ENCODE results near the gene NFKBIA. TPM values are rescaled to one million over a fixed set of nuclear protein-coding genes. Genes with fewer than 3 reads are reported as not detected.
"Not testable (repeated sequence)": the region's sequence is repeated elsewhere in the genome, so short reads cannot be mapped to it uniquely, and the experiment has no call there.

NFKBIA gene
- polyA plus RNA-seq, 4 donors: 58.5 to 69.9 (median 62.1) TPM

GRCh38 chr14:35393826-35394225 is 10.7 kb downstream of the NFKBIA start:
- no peak for DNase-seq (ENCODE audit: low read depth in 4 of 4, low spot score in 3 of 4)

- no peak for DNase-seq (ENCODE audit: low read depth in 4 of 4, low spot score in 3 of 4)
These were observed 12.4 kb downstream of the NFKBIA start for GRCh38 chr14:35392103-35392502.

DNA sequence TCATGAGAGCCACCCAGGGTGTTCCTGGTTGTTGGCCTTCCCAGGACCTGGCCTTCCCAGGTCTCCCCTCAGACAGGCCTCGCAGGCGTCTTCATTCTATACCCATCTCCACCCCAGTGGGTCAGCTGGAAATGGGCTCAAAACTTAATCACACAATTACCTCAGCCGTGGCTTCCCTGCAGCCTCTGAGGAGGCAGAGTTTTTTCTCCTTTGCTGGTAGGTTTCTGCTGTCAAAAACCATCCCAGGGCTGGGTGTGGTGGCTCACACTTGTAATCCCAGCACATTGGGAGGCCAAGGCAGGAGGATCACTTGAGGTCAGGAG is 13.2 kb downstream of the NFKBIA start:
- no peak for DNase-seq (ENCODE audit: low read depth in 4 of 4, low spot score in 3 of 4)

GRCh38 chr14:35390577-35391387 is 13.8 kb downstream of the NFKBIA start:
- DNase-seq (ENCODE audit: low read depth in 4 of 4, low spot score in 3 of 4): no peak

DNA sequence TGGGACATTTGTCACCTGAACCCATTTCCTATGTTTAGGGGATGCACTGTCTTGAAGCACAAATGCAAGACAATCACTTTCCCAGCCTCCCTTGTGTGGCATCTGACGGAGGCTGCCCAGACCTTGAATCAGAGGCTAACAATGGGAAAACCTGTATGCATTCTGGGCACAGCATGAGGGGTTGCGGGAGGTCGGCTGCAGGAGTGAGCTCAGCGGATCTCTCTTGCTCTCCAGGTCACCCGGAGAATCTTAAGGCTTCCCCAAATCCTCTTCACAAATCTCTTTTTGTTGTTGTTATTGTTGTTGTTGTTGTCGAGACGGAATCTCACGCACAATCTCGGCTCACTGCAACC is 15.3 kb downstream of the NFKBIA start:
- no peak for DNase-seq (ENCODE audit: low read depth in 4 of 4, low spot score in 3 of 4)

GRCh38 chr14:35388656-35389314 is 15.8 kb downstream of the NFKBIA start:
- DNase-seq (ENCODE audit: low read depth in 4 of 4, low spot score in 3 of 4): no peak

DNA sequence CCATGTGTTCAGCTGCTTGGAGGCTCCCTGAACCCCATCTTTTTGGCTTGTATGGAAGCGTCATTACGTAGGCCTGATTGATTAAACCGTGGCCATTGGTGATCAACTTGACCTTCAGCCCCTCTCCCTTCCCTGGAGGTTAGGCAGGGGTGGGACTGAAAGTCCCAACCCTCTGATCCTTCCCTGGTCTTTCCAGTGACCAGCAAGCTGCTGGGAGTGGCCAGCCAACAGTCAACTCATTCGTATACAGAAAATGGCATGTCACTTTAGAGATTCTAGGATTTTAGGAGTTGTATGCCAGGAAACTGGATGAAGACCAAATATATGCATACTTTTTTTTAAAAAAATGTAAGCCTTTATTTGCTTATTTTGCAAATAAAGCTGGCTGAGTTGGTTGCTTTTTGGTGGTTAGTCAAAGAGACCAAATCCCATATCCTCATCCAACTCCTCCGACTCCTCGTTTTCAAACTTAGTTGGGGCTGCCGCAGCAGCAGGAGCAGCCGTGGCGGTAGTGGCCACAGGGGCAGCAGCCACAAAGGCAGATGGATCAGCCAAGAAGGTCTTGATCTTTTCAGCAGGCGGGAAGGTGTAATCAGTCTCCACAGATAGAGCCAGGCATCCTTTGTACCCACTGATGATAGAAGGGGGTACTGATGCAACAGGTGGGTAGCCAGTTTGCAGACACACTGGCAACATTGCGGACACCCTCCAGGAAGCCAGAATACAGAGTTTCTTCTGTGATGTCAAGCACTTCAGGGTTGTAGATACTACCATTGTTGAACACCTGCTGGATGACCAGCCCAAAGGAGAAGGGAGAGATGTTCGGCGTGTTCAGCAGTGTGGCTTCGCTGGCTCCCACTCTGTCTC is 16.6 kb downstream of the NFKBIA start:
- DNase-seq (ENCODE audit: low read depth in 4 of 4, low spot score in 3 of 4): no peak

- no peak for DNase-seq (ENCODE audit: low read depth in 4 of 4, low spot score in 3 of 4)
These were observed 17.3 kb downstream of the NFKBIA start for GRCh38 chr14:35387219-35387618.

DNA sequence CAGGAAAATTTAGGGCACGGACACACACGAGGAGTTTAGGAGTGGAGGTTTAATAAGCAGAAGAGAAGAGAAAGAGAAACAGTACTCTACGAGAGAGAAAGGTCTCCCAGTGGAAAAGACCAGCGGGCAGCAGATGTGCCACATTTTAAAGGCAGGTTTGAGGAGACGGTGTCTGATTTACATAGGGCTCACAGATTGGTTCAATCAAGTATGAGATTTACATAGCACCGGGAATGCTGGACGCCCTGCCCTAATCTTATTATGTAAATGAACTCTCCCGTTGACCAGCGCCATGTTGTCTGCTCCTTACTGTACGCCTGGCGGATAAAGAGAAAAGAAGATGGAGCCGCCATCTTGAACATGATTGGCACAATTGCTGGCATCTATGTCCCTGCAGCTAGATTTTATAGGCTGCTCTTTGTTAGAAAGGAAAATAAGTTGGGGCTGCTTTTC is 17.9 kb downstream of the NFKBIA start:
- DNase-seq (ENCODE audit: low read depth in 4 of 4, low spot score in 3 of 4): no peak

GRCh38 chr14:35385042-35385839 is 19.3 kb downstream of the NFKBIA start:
- DNase-seq (ENCODE audit: low read depth in 4 of 4, low spot score in 3 of 4): peak in 3 of 4 donors; percentile 63 to 71 (median 67)

DNA sequence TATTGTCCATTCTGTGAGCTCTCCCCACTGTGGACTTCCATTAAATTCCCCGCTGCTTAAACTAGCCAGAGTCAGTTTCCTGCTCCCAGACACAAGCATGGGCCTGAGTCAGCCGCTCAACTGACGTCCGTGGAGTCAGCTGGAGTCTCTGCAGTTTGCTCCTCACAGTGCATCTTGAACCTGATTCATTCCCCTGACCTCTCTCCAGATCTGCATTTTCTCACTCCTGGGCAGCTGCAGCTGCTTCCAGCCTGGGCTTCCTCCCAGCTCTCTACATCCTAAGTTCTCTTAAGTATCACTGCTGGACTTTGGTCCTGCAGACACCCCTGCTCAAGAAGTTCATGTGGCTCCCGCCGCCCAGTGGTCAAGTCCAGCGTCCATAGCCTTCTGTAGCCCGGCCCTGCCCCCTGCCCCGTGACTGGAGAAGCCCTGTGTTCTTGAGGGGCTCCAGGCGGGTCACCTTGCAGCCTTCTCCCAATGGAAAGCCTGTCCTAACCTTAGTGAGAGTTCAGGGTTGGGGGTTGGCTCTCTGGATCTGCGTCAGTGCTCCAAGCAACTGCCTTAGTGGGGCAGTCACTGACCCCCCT is 20.0 kb downstream of the NFKBIA start:
- no peak for DNase-seq (ENCODE audit: low read depth in 4 of 4, low spot score in 3 of 4)

DNA sequence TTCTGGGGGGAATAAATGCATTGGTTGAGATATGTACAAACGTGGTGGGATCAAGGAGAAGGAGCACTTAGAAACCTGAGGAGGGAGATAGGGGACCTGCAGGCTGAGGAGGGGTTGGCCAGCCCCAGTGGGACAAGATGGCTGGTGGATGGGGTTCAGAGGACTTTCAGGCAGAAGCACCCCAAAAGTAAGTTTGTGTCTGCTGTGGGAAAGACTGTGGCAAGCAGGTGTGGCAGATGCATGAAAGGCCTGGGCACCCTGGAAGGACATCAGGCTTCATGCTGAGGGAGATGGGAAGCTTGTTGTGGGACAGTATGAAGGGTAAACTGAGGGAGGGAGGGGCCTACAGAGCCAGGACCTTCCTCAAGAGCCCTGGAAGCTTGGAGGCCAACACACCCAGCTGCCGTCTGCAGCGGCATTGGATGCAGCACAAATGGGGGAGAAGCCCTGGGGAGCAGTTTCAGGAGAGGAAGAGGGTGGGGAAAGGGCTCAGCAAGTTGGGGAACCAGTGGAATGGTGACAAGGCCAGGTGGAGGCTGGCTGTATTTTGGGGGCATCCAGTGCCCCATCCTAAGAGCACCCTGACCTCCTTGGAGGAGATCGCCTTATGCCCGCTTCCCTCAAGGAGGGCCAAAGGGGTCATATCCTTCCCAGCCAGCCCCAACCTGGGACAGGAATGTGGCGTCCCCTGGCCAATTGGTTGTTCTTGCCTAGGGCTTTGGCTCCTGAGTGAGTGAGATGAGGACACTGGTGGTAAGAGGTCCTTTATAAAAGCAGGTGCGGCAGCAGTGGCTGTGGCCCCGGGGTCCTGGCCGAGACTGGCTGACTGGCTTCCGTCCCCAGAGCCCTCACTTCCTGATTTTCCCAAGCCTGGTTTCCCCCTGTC is 20.7 kb downstream of the NFKBIA start:
- DNase-seq (ENCODE audit: low read depth in 4 of 4, low spot score in 3 of 4): no peak

DNA sequence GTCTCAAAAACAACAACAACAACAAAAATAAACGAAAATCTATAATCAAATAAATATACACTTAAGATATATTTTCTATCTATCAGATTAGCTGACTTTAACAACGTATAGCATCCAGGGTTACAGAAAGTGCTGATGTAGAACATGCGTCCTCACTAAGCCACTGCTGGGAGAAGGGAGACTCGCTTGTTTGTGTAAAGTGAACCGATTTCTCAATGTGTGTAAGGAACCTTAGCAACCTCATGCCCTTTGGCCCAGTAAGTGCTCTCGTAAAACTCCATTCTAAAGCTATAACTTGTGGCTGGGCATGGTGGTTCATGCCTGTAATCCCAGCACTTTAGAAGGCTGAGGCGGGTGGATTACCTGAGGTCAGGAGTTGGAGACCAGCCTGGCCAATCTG is 23.8 kb downstream of the NFKBIA start:
- DNase-seq (ENCODE audit: low read depth in 4 of 4, low spot score in 3 of 4): no peak

GRCh38 chr14:35379234-35379933 is 25.2 kb downstream of the NFKBIA start:
- DNase-seq (ENCODE audit: low read depth in 4 of 4, low spot score in 3 of 4): not testable (repeated sequence)

- DNase-seq (ENCODE audit: low read depth in 4 of 4, low spot score in 3 of 4): no peak
These were observed 25.9 kb downstream of the NFKBIA start for GRCh38 chr14:35378425-35379233.

GRCh38 chr14:35375558-35376025 is 29.0 kb downstream of the NFKBIA start:
- no peak for DNase-seq (ENCODE audit: low read depth in 4 of 4, low spot score in 3 of 4)

DNA sequence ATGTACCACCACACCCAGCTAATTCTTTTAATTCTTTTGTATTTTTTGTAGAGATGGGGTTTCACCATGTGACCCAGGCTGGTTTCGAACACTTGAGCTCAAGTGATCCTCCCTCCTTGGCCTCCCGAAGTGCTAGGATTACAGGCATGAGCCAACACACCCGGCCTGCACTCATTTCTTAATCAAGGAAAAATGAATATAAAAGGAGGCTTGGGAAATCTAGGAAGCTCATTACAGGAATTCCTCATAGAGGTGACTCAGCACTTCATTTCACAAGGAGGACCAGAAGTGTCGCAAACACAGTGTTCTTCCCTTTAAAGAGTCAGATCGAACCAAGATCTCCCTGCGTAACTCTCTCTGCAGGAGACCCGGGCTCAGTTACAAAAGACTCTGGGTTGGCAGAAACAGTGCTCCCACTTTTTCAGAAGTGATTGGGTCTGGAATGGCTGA is 30.3 kb downstream of the NFKBIA start:
- DNase-seq (ENCODE audit: low read depth in 4 of 4, low spot score in 3 of 4): no peak

Measured in right renal pelvis (tissue), 4 donors.